DND-41 (cell line): ENCODE data around the gene INPP5A.

ENCODE experiments used
- CTCF ChIP-seq: IDR thresholded peaks from 2 replicates; pipeline ENCODE4 v1.5.1; 2012; ENCODE audit warnings: borderline replicate concordance, low read length, moderate library complexity, mild to moderate bottlenecking; ENCODE audit not compliant: poor library complexity, severe bottlenecking; ENCODE audit errors: extremely low read depth
- EZH2 ChIP-seq: IDR thresholded peaks from 3 replicates; pipeline ENCODE4 v1.6.1; 2012; ENCODE audit warnings: borderline replicate concordance, low read depth, mild to moderate bottlenecking, moderate library complexity, low read length, inconsistent platforms; ENCODE audit not compliant: severe bottlenecking

GRCh38 chr10:132727411-132727810 lies 189.8 kb downstream of the INPP5A start:
- TF ChIP-seq CTCF (no peak), EZH2 (no peak)
